Fibroblast of lung (primary cell): ENCODE data around the gene ATP8B2. TPM values are rescaled to one million over a fixed set of nuclear protein-coding genes. Genes with fewer than 3 reads are reported as not detected.

Source experiments
- DNase-seq, 2 donors: peaks; one replicate each; pipeline versions ENCODE4 v3.0.0 to v3.0.0-alpha.2; 2010; ENCODE audit warnings: low read depth in 2 of 2
- H2AFZ ChIP-seq: 2 replicates; pipeline ENCODE4 v1.5.1; 2012; ENCODE audit warnings: low read length, control low read depth, inconsistent platforms
- H3K27ac ChIP-seq: 2 replicates; pipeline ENCODE4 v1.5.1; 2011; ENCODE audit warnings: low read length, control low read depth; ENCODE audit not compliant: insufficient read depth
- H3K27me3 ChIP-seq: 2 replicates; pipeline ENCODE4 v1.5.1; 2011; ENCODE audit warnings: mild to moderate bottlenecking, low read length; ENCODE audit not compliant: control insufficient read depth, insufficient read depth
- H3K36me3 ChIP-seq: 2 replicates; pipeline ENCODE4 v1.5.1; 2011; ENCODE audit warnings: low read length; ENCODE audit not compliant: control insufficient read depth, insufficient read depth
- H3K4me1 ChIP-seq: 2 replicates; pipeline ENCODE4 v1.5.1; 2011; ENCODE audit warnings: low read length; ENCODE audit not compliant: control insufficient read depth, insufficient read depth; ENCODE audit errors: extremely low read depth
- H3K4me2 ChIP-seq: 2 replicates; pipeline ENCODE4 v1.5.1; 2011; ENCODE audit warnings: low read length, control low read depth; ENCODE audit not compliant: insufficient read depth; ENCODE audit errors: extremely low read depth
- H3K4me3 ChIP-seq, 4 experiments: fragments of 200-600 bp in 1 of 4; sonication (generic) in 1 of 4; replicated peaks in 1 of 4; 2 replicates each; pipeline ENCODE4 v1.5.1; 2011 to 2016; ENCODE audit warnings: low read length in 4 of 4, low read depth in 3 of 4, mild to moderate bottlenecking in 3 of 4, control low read depth in 2 of 4, inconsistent platforms in 1 of 4, mixed read lengths in 1 of 4; ENCODE audit not compliant: insufficient read depth in 1 of 4; ENCODE audit errors: control extremely low read depth in 1 of 4
- H3K79me2 ChIP-seq: 2 replicates; pipeline ENCODE4 v1.5.1; 2012; ENCODE audit warnings: mild to moderate bottlenecking, low read length, inconsistent platforms; ENCODE audit not compliant: control insufficient read depth, insufficient read depth
- H3K9ac ChIP-seq: 2 replicates; pipeline ENCODE4 v1.5.1; 2011; ENCODE audit warnings: mild to moderate bottlenecking, low read length, control low read depth; ENCODE audit not compliant: insufficient read depth
- H3K9me3 ChIP-seq: 2 replicates; pipeline ENCODE4 v1.5.1; 2012; ENCODE audit warnings: low read depth, low read length; ENCODE audit not compliant: control insufficient read depth, insufficient read depth
- H4K20me1 ChIP-seq: 2 replicates; pipeline ENCODE4 v1.5.1; 2011; ENCODE audit warnings: low read length; ENCODE audit not compliant: control insufficient read depth, insufficient read depth; ENCODE audit errors: extremely low read depth
- EZH2 ChIP-seq: IDR thresholded peaks from 2 replicates; pipeline ENCODE4 v1.5.1; 2012; ENCODE audit warnings: low read length, control low read depth, mild to moderate bottlenecking; ENCODE audit errors: missing control alignments
- polyA plus RNA-seq, 2 donors: library from polyadenylated mRNA; depleted of rRNA in 1 of 2; stranded (reverse) in 1 of 2; unstranded in 1 of 2; fragments of >200 nt; gene quantifications; 2 replicates each; pipeline ENCODE4 v1.2.1, GENCODE V29; 2011 to 2012; ENCODE audit warnings: missing spikeins in 1 of 2
- total RNA-seq: library from RNA; depleted of rRNA; stranded (reverse); fragments of >200 nt; gene quantifications from 2 replicates; pipeline ENCODE4 v1.2.1, GENCODE V29; 2014
- TF ChIP-seq, protein P1 (sequence below), 2 donors: IDR thresholded peaks in 1 of 2; conservative IDR thresholded peaks in 1 of 2; 1 replicate in 1 of 2; 2 replicates in 1 of 2; pipeline ENCODE4 v1.5.1; 2011 to 2012; ENCODE audit warnings: low read length in 2 of 2, control low read depth in 1 of 2, inconsistent platforms in 1 of 2, low read depth in 1 of 2, mild to moderate bottlenecking in 1 of 2

ATP8B2 gene
- total and polyA plus RNA-seq, 2 donors (not counting 1 experiment from before 2014, with no cell fraction given): 101 to 205 TPM

DNA sequence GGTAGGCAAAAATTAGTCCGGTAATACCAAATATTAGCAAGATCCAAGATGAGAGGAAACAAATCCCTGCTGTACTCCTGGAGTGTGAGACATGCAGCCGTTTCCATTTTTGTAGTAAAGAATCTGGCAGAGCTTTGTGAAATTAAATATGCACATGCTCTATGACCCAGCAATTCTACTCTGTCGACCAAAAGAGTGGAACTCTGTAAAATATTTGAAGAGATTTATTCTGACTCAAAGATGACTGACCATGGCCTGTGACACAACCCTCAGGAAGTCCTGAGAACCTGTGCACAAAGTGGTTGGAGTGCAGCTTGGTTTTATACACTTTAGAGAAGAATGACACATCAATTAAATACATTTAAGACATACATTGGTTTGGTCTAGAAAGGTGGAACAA, 36.7 kb upstream of the ATP8B2 start:
- no peak for TF ChIP-seq EZH2
- TF ChIP-seq, protein P1, sequence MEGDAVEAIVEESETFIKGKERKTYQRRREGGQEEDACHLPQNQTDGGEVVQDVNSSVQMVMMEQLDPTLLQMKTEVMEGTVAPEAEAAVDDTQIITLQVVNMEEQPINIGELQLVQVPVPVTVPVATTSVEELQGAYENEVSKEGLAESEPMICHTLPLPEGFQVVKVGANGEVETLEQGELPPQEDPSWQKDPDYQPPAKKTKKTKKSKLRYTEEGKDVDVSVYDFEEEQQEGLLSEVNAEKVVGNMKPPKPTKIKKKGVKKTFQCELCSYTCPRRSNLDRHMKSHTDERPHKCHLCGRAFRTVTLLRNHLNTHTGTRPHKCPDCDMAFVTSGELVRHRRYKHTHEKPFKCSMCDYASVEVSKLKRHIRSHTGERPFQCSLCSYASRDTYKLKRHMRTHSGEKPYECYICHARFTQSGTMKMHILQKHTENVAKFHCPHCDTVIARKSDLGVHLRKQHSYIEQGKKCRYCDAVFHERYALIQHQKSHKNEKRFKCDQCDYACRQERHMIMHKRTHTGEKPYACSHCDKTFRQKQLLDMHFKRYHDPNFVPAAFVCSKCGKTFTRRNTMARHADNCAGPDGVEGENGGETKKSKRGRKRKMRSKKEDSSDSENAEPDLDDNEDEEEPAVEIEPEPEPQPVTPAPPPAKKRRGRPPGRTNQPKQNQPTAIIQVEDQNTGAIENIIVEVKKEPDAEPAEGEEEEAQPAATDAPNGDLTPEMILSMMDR (conservative IDR thresholded peaks at IDR 0.05 in 1 of 2, IDR thresholded peaks at IDR 0.05 in 1 of 2; ENCODE audit: low read depth in 1 of 2, low read length in 2 of 2): no peak
- H4K20me1 ChIP-seq: no peaks in the 10 kb centered on the region
- DNase-seq: no peak

DNA sequence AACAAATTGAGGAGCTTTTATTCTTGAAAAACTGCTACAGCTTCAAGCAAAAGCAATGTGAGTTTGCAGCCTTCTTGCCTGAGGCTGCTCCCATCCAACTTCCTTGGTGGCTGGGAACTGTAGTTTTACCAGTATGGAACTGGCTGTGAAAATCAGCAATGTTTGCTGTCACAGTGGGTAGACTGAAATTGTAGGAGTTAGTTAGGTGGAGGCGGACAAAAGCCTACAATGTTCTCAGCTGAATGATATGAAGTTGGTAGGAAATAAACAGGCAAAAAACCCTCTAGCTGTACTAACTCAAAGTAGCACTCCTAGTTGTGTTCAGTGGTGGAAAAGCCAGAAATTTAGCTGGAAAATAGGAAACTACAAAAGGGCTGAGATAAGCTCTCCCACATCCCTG, 34.4 kb upstream of the ATP8B2 start:
- no peak for DNase-seq
- H3K4me3 ChIP-seq: no peak overlapping the region
- H3K4me1 ChIP-seq: no peaks in the 10 kb centered on the region
- no peak overlapping the region for H3K4me2 ChIP-seq
- no peaks in the 10 kb centered on the region for H3K27me3 ChIP-seq
- H3K9me3 ChIP-seq: no peaks in the 10 kb centered on the region
- H3K27ac ChIP-seq: no peak overlapping the region
- H3K79me2 ChIP-seq: no peaks in the 10 kb centered on the region
- TF ChIP-seq, protein P1 (conservative IDR thresholded peaks at IDR 0.05 in 1 of 2, IDR thresholded peaks at IDR 0.05 in 1 of 2; ENCODE audit: low read depth in 1 of 2, low read length in 2 of 2): no peak
- no peak for TF ChIP-seq EZH2
- no peaks in the 10 kb centered on the region for H4K20me1 ChIP-seq
- no peak overlapping the region for H3K9ac ChIP-seq
- H2AFZ ChIP-seq: no peak overlapping the region
- H3K36me3 ChIP-seq: no peaks in the 10 kb centered on the region

More for the DNA sequence above, 36.7 kb upstream of the ATP8B2 start:
- no peaks in the 10 kb centered on the region for H3K27me3 ChIP-seq
- no peaks in the 10 kb centered on the region for H3K4me1 ChIP-seq
- H3K4me2 ChIP-seq: no peak overlapping the region
- H2AFZ ChIP-seq: no peak overlapping the region
- no peaks in the 10 kb centered on the region for H3K9me3 ChIP-seq
- H3K9ac ChIP-seq: no peak overlapping the region
- H3K4me3 ChIP-seq: no peak overlapping the region
- no peaks in the 10 kb centered on the region for H3K79me2 ChIP-seq
- no peaks in the 10 kb centered on the region for H3K36me3 ChIP-seq
- H3K27ac ChIP-seq: no peak overlapping the region

DNA sequence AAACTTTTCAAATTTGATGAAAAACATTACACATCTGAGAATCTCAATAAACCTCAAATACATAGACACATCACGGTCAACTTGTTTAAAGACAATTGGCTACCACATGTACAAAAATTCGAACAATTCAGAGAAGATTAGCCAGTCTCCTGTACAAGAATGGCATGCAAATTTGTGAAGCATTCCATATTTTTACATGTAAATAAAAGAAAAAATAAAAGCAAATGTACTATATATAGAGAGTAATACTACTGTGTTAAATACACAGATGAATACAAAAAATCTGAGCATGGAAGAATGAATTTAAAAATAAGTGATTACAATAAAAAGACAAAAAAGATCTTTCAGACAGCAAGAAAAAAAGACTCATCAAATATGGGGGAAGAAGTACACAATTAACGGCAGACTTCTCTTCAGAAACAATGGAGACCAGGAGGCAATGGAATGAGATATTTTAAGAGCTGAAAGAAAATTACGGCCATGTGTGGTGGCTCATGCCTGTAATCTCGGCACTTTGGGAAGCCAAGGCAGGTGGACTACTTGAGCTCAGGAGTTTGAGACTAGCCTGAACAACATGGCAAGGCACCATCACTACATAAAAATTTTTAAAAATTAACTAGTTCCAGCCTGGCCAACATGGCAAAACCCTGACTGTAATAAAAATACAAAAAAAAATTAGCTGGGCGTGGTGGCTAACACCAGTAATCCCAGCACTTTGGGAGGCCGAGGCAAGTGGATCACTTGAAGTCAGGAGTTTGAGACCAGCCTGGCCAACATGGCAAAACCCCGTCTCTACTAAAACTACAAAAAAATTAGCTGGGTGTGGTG, 29.7 kb upstream of the ATP8B2 start:
- H3K27me3 ChIP-seq: no peaks in the 10 kb centered on the region

More for the DNA sequence above, 29.7 kb upstream of the ATP8B2 start:
- Histone ChIP-seq H3K4me2 (no peak overlapping the region), H2AFZ (no peak overlapping the region), H3K4me3 (no peak overlapping the region), H3K27ac (no peak overlapping the region), H3K36me3 (no peaks in the 10 kb centered on the region), H4K20me1 (no peaks in the 10 kb centered on the region), H3K9me3 (no peaks in the 10 kb centered on the region), H3K4me1 (no peaks in the 10 kb centered on the region), H3K9ac (no peak overlapping the region), H3K79me2 (no peaks in the 10 kb centered on the region)
- TF ChIP-seq EZH2: no peak
- TF ChIP-seq, protein P1 (conservative IDR thresholded peaks at IDR 0.05 in 1 of 2, IDR thresholded peaks at IDR 0.05 in 1 of 2; ENCODE audit: low read depth in 1 of 2, low read length in 2 of 2): no peak
- DNase-seq: peak in 1 of 2 donors; percentile 10
